Retinal pigment epithelial cell (primary cell): ENCODE data around the gene TSHZ2.

Experiments
- DNase-seq: peaks from one replicate; pipeline ENCODE4 v3.0.0-alpha.2; 2010; ENCODE audit warnings: low read depth
- H3K4me3 ChIP-seq: 2 replicates; pipeline ENCODE4 v1.5.1; 2011; ENCODE audit warnings: mild to moderate bottlenecking, low read length, control low read depth, moderate library complexity
- CTCF ChIP-seq: conservative IDR thresholded peaks from 2 replicates; pipeline ENCODE4 v1.5.1; 2011; ENCODE audit warnings: low read depth, low read length, control low read depth, inconsistent platforms

The TSHZ2 gene

GRCh38 chr20:53255102-53255710 lies 283.0 kb downstream of the TSHZ2 start:
- H3K4me3 ChIP-seq: no peak overlapping the region
- no peak for DNase-seq
- TF ChIP-seq CTCF: no peak

- TF ChIP-seq CTCF: no peak
- no peak overlapping the region for H3K4me3 ChIP-seq
Observed at GRCh38 chr20:53258741-53259140, 286.6 kb downstream of the TSHZ2 start.

DNA sequence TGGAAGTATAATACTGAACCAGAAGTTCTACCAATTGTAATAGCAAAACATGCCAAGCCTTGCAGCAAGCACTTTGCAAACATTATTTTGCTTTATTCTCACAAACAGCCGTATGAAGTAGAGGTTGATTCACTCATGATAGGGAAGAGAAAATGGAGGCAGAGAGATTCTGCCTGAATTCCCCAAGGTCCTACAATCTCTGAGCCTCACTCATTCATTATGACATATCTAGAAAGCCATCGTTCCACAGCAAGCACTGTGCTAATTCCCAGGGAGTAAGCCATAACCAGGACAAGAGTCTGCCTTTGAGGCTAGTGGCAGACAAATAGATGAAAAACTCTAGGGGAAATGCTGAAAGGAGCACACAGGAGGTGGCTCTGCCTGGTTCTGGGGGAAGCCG lies 288.0 kb downstream of the TSHZ2 start:
- TF ChIP-seq CTCF: no peak
- no peak for DNase-seq
- no peak overlapping the region for H3K4me3 ChIP-seq

More at GRCh38 chr20:53258741-53259140, 286.6 kb downstream of the TSHZ2 start:
- DNase-seq: no peak

- TF ChIP-seq CTCF: no peak
- no peak overlapping the region for H3K4me3 ChIP-seq
Observed at GRCh38 chr20:53260591-53260990, 288.4 kb downstream of the TSHZ2 start.

GRCh38 chr20:53262365-53262764 lies 290.2 kb downstream of the TSHZ2 start:
- peak; percentile 18 for DNase-seq
- no peak overlapping the region for H3K4me3 ChIP-seq
- TF ChIP-seq CTCF: no peak

More at GRCh38 chr20:53260591-53260990, 288.4 kb downstream of the TSHZ2 start:
- no peak for DNase-seq

DNA sequence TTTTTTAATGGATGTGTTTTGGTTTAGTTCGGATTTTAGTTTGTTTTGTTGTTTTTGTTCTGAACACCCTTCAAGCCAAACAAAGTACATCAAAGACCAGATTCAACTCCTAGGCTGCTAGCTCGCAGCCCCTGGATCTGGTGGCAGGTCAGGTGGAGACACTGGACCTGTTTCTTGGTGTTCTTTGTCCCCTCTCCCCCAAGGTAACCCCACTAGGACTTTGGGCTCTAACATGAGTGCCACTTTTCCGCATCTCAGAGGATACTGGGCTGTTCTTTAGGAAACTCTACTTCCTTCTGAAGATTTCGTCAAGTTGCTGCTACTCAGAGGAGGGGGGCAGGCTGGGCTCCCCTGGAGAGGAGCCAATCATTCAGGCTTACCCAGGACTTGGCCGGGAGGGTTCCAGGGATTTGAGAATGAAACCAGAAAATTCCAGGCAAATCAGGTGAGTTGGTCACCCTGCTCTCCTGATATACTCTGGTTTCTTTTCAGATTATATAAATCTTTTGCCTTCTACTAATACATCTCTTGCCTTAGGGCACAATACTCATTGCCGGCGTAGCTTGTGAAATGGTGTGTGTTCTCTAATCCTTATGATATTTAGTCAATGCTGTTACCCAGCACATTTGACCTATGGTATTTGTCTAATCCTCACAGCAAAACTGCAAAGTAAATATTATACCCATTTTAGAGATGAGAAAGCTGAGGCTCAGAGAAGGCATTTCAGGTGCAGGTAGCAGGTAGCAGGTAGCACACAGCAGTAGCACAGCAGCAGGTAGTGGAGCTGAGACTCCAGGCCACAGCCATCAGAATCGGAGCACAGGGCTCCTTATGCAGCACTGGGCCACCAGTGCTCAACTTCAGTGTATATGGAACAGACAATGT lies 291.6 kb downstream of the TSHZ2 start:
- no peak for TF ChIP-seq CTCF
- no peak for DNase-seq
- H3K4me3 ChIP-seq: no peak overlapping the region
